ENCODE data around the gene SLC9A2.

SLC9A2 gene

DNA sequence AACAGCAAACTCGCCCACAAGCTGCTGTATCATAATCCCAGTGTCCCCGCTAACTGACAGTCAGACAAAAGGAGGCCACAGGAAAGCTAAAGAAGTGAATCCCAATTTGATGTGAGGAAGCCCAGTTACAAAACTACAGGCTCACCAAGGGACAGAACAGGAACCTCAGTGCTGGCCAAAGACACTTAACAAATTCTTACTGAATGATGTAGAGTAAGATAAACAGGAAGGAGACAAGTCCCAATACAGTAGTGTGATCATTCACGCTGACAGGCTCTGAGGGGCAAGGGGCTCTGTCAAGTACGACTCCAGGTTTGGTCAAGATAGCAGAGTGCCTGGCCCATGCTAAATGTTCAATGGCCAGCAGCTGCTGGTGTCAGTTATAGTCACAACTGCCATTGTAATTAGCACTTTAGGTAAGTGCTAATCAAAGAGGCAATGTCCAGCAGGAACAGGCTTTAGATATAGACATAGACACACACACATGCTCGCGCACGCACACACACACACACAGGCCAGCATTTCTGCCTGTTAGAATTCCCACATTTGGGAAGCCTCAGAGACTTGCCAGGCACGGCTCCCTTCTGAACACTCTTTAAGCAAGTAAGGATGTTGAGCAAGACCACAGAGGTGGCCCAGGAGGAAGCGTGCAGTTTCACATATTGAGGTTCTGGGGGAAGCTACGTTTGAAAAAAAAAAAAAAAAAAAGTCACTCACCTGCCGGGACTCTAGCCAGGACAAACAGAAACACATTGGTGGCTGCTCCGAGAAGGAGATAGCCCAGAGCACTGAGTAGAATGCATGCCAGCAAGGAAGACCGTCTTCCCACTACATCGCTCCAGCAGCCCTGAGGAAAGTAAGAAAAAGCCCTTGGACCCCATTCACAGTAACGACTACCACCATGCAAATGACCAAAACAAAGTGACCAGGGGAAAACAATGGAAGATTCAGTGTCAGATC is 107.1 kb downstream of the SLC9A2 start:
- DNase-seq (ENCODE audit: low read depth, low spot score) = no peak

DNA sequence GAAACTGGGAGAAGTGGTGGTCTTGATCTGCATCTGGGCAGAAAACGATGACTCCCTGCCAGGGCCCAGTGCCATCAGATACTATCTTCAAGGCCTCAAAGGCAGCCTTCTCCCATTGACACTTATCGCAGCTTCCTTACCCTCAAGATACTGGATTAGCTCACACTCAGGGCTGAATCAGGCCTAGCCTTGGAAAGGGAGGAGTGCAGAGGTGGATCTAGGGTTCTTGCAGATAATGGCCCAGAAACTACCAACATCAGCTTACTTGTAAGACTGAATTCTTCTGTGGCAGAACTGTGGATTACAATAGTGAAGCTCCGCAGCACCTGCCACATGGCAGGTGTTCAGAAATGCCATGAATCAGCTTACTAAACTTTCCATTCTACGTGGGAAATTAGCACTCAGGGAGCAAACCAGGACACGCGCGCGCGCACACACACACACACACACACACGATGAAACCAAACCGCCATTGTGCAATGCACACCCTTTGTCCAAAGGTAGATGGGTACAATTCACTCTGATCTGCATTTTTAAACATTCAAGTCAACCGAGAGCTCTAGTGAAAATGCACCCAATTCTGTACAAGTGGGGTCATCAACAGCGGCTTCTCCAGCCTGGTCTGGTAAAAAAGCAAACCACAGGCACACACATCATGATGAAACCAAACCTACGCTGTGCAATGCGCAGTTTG is 116.2 kb downstream of the SLC9A2 start:
- no peak for DNase-seq (ENCODE audit: low read depth, low spot score)

DNA sequence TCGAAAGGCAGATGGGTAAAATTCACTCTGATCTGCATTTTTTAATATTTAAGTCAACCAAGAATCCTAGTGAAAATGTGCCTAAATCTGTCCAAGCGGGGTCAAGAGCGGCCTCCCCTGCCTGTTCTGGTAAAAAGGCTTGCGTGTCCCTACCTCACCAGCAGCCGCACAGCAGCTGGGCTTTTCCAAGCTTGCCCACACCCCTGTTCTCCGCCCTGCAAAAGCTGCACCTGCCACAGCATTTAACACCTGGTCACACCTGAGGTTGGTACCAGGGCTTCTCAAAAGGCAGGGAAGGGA is 116.7 kb downstream of the SLC9A2 start:
- DNase-seq (ENCODE audit: low read depth, low spot score) = no peak

DNA sequence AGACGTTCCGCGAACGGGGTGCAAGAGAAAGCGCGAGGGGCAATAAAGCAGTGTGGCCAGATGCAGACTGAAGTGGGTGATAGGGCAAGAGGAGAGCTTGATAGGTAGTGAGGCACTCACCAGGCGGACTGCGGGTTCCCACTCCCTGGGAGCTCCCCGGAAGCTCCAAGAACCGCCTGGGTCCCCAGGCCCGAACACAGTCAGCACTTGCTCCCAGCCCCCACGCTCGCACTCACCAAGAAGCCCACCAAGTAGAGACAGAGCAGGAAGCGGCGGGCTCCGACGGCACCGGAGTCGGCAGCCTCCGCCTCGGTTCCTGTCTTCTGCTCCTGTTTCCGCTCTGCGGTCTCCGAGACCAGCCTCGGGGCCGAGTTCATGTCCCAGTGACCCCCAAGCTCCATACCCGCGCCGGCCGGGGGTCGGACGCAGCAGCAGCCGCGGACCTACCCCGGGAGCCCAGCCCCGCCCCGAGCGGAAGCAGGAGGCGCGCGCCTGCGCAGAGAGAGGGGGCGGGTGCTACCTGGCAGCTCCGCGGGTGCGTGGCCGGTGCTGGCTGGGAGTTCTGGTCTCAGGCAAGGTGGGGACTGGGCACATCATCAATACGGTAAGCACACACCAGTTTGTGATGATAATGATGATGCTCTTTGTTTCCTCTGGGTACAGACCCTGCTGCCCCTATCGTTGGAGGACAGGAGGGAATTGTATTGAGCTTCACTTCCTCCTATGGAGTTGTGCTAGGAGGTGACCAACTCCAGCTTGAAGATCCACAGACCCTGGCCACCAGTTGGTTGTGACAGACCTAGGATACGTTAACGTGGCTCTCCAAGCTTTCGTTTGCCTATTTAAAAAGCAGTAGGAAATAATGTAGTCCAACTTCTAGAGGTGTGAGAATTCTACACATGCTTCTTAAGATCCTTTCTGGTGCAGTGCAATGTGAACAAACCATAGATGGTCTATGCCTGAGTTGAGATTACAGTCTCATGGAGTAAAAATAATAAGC is 117.4 kb downstream of the SLC9A2 start:
- peak; percentile 20 for DNase-seq (ENCODE audit: low read depth, low spot score)

DNA sequence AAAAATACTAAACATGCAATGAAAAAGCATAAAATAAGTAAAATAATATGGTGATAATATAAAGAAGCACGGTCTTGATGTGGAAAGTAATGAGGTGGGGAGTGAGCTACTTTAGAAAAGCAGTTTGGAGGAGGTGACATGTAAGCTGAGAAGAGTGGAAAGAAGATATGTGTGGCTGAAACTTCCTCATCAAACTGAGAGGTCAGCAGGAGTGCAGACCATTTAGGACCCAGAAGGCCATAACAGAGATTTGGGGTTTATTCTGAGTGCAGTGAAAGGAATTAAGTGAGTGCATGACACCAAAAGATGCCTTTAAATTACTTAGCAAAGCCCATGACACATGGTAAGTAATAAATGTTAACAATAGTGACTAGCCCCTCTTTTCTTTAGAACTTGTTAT is 118.1 kb downstream of the SLC9A2 start:
- no peak for DNase-seq (ENCODE audit: low read depth, low spot score)

DNA sequence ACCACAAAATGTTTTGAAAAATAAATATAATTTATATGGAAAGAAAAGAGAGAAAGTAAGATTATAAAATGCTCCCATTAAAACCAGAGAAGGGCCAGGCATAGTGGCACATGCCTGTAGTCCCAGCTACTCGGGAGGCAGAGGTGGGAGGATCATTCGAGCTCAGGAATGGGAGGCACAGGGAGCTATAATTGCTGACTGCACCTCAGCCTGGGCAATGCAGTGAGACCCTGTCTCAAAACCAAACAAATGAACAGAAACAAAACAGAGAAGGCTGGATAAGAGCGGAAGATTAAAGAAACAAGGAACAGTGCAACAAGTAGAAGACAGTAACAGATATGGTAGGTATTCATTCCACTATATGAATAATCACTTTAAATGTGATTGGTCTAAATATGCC is 123.9 kb downstream of the SLC9A2 start:
- no peak for DNase-seq (ENCODE audit: low read depth, low spot score)

DNA sequence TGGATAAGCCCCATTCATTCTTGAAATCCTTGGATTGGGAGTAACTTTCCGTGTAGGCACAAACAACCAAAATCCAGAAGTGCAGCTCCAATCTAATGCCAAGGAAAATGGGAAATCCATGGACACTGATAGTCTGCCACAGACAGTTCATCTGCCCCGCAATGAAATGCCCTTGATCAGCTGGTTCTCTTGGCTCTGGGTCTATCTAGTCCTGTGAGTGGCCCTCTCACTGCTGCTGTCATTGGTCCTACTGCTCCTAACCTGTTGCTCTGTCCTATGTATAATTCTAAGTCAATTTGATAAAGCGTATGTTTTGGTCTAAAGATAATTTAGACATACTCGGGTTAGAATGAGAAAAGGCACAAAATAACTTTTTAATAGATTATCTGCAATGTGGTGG is 128.8 kb downstream of the SLC9A2 start:
- no peak for DNase-seq (ENCODE audit: low read depth, low spot score)

DNA sequence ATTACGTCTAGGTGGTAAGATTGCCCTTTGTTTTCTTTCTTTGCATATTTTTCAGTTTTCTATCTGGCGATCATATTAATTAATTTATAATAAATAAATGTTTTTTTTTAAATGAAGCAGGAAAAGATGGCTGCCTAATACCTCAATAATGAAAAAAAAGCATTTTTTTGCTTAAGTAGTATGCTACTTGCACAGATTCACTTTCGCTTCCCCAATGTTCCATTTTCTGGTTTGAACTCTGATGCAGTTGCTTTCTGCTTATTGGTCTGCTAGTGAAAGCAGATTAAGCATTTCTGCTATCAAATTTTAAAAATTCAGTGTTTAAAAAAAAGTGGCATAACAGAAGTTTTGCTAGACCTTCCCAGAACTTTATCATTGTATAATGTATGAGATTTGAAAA is 130.6 kb downstream of the SLC9A2 start:
- no peak for DNase-seq (ENCODE audit: low read depth, low spot score)

DNA sequence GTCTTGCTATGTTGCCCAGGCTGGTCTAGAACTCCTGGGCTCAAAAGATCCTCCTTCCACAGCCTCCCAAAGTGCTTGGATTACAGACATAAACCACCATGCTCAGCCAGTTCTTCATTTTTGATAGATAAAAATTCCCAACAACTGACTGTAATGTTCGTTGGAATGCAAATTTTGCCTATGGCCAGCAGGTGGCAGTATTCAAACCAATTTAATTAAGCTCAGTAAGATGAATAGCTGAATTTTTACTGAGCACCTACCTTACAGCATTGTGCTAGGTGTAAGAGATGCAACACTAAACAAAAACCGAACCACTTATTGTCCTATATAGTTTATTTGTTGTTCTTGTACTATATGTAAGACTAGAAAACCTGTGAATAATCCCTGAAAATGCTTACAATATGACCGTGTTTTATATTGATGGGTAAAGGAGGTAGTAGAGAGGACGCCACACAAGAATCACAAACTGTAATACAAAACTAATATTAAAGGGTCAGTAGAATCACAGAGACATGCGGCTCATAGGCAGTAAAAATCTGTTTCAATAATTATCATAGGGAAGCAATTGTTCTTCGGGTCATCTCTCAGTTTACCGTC is 134.3 kb downstream of the SLC9A2 start:
- DNase-seq (ENCODE audit: low read depth, low spot score) = no peak

DNA sequence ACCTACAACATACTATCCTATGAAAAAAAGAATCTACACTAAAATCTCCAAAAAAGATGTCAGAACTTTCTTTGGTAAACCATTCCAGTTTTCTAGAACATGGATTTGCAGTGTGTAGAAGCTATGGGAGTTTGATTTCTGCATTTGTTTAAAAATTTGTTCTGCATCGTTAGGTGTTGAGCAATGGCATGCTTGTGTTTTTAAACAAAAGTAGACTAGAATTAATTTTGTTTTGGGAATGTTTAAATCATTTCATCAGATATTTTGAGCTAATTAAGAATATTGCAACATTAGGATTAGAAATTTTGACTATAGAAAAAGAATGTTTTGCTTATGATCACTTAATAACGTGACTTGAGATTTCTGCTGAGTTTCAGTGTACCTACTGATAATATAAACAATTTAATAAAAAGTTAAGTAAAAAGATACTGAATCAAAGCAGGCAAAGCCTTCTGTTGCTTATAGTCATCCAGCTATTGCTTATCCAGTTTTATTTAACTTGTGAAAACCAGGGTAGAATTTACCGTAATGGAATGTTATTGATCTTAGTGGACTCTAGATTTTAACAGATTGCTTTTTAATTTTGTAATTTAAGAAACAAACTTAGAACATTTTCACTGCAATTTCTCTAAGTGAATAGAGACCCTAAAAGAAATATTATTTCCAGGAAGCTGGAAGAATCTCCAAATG is 135.2 kb downstream of the SLC9A2 start:
- no peak for DNase-seq (ENCODE audit: low read depth, low spot score)

DNA sequence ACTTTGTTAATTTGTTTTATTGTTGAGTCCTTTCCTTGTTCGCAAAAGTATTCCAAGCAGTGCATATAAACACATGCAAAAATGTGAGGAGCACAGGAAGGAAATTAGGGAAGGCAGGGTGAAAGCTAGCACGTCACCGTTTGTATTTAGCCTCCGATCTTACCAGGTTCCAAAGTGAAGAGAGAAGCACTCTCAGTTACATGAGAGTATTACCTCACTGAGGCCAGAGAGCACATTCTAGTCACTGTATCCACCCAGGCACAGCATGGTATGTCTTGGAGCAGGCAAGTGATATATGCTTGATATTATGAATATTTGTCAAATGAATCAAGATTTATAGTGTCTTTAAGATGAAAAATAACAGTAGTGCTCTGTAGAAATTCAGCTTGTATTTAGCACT is 135.9 kb downstream of the SLC9A2 start:
- DNase-seq (ENCODE audit: low read depth, low spot score) = no peak

DNA sequence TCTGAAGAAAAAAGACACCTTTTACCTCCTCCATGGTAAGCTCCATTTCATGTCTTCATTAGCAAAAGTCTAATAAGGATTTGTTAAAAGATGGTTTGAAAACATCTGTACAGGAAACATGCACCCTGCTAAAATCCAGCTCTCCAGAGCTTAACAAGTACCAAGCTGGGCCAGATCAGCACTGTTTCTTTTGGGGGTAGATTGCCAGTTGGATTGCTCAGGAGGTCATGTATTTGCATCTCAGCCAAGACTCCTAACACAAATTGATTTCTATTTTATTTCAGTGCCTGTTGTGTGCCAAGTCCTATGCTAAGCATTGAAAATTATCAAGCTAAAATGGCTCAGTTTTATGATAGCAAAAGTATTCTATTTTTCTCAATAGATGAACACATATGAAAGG is 139.1 kb downstream of the SLC9A2 start:
- DNase-seq (ENCODE audit: low read depth, low spot score) = no peak
